Vagina (tissue), 2 donors: ENCODE measurements around the gene GNL2. TPM values are rescaled to one million over a fixed set of nuclear protein-coding genes. Genes with fewer than 3 reads are reported as not detected.
"Not testable (repeated sequence)": the region's sequence is repeated elsewhere in the genome, so short reads cannot be mapped to it uniquely, and the experiment has no call there.

Experiments used
- DNase-seq, 2 donors: peaks; one replicate each; pipeline ENCODE4 v3.0.0-alpha.2; 2017; ENCODE audit errors: extremely low spot score in 2 of 2
- H3K27ac ChIP-seq: fragments of 200-600 bp; sonication (generic); one replicate; pipeline ENCODE4 v1.5.1; 2019
- H3K27me3 ChIP-seq: fragments of 200-600 bp; sonication (generic); one replicate; pipeline ENCODE4 v1.5.1; 2019
- H3K36me3 ChIP-seq, 2 donors: fragments of 200-600 bp; sonication (generic); one replicate each; pipeline ENCODE4 v1.5.1; 2017 to 2019
- H3K4me1 ChIP-seq: fragments of 200-600 bp; sonication (generic); one replicate; pipeline ENCODE4 v1.5.1; 2019
- H3K4me3 ChIP-seq, 2 donors: fragments of 200-600 bp; sonication (generic); 1 replicate in 1 of 2; 2 replicates in 1 of 2; pipeline ENCODE4 v1.5.1; 2016 to 2019
- H3K9me3 ChIP-seq: fragments of 200-600 bp; sonication (generic); one replicate; pipeline ENCODE4 v1.5.1; 2019
- CTCF ChIP-seq, 3 experiments: fragments of 450-650 bp in 2 of 3; fragments of 200-600 bp in 1 of 3; sonication (generic) in 1 of 3; IDR thresholded peaks; one replicate each; pipeline ENCODE4 v1.5.1; 2017 to 2019; ENCODE audit warnings: antibody characterized with exemption in 3 of 3, mild to moderate bottlenecking in 2 of 3, moderate library complexity in 2 of 3
- POLR2A ChIP-seq, 2 donors: fragments of 450-650 bp; IDR thresholded peaks; one replicate each; pipeline ENCODE4 v1.6.1; 2017; ENCODE audit warnings: antibody characterized with exemption in 2 of 2, mild to moderate bottlenecking in 2 of 2, moderate library complexity in 2 of 2
- POLR2AphosphoS5 ChIP-seq, 2 donors: sonication (generic); formaldehyde crosslinking; IDR thresholded peaks; one replicate each; pipeline ENCODE4 v1.9.0; 2017; ENCODE audit warnings: antibody characterized with exemption in 2 of 2, mild to moderate bottlenecking in 2 of 2, low read depth in 1 of 2; ENCODE audit not compliant: insufficient read depth in 1 of 2
- intact Hi-C: fragments of 100-400 bp; cut with DNase I; formaldehyde crosslinking; loops from one replicate; pipeline ENCODE4 v1.15.1; 2023
- small RNA-seq: library from RNA; depleted of rRNA; stranded (forward); fragments of <200 nt; gene quantifications from one replicate; pipeline ENCODE3, GENCODE V24; 2016
- total RNA-seq: library from RNA; depleted of rRNA; stranded (reverse); fragments of >200 nt; gene quantifications from one replicate; pipeline ENCODE4 v1.2.3, GENCODE V29; 2016

Gene GNL2
- total RNA-seq, 1 donor from 2014 or later: 62.1 TPM

GRCh38 chr1:37519613-37520012 is 76.1 kb downstream of the GNL2 start:
- H3K4me1 ChIP-seq: peaks cover 8% of the 10 kb centered on the region
- H3K4me3 ChIP-seq: no peak overlapping the region
- no peak overlapping the region for H3K27ac ChIP-seq
- no peaks in the 10 kb centered on the region for H3K27me3 ChIP-seq
- no peak for TF ChIP-seq POLR2A (IDR thresholded peaks at IDR 0.05)
- TF ChIP-seq CTCF (IDR thresholded peaks at IDR 0.05): no peak
- TF ChIP-seq POLR2AphosphoS5 (IDR thresholded peaks at IDR 0.05; ENCODE audit: insufficient read depth in 1 of 2, low read depth in 1 of 2): no peak
- no peak for DNase-seq
- H3K36me3 ChIP-seq: no peaks in the 10 kb centered on the region
- intact Hi-C loops: no loop called here
- H3K9me3 ChIP-seq: no peaks in the 10 kb centered on the region

DNA sequence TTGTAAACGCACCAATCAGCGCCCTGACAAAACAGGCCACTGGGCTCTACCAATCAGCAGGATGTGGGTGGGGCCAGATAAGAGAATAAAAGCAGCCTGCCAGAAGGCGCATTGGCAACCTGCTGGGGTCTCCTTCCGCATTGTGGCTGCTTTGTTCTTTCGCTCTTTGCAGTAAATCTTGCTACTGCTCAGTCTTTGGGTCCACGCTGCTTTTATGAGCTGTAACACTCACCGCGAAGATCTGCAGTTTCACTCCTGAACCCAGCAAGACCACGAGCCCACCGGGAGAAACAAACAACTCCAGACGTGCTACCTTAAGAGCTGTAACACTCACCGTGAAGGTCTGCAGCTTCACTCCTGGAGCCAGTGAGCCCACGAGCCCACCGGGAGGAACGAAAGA is 76.8 kb downstream of the GNL2 start:
- H3K9me3 ChIP-seq, H3K36me3 ChIP-seq, H3K27me3 ChIP-seq, H3K27ac ChIP-seq, intact Hi-C loops, H3K4me3 ChIP-seq, H3K4me1 ChIP-seq, DNase-seq: not testable (repeated sequence)

DNA sequence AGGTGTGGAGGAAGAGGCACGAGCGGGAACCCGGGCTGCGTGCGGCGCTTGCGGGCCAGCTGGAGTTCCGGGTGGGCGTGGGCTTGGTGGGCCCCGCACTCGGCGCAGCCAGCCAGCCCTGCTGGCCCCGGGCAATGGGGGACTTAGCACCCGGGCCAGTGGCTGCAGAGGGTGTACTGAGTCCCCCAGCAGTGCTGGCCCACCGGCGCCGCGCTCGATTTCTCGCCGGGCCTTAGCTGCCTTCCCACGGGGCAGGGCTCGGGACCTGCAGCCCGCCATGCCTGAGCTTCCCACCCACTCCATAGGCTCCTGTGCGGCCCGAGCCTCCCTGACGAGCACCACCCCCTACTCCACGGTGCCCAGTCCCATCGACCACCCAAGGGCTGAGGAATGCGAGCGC is 77.5 kb downstream of the GNL2 start:
- H3K9me3 ChIP-seq, DNase-seq, H3K4me3 ChIP-seq, intact Hi-C loops, H3K27me3 ChIP-seq, H3K36me3 ChIP-seq, H3K27ac ChIP-seq: not testable (repeated sequence)
- H3K4me1 ChIP-seq: peaks cover 16% of the 10 kb centered on the region

GRCh38 chr1:37517569-37517968 is 78.2 kb downstream of the GNL2 start:
- intact Hi-C loops: no loop called here
- Histone ChIP-seq H3K27me3 (no peaks in the 10 kb centered on the region), H3K4me1 (peaks cover 22% of the 10 kb centered on the region), H3K9me3 (no peaks in the 10 kb centered on the region), H3K4me3 (no peak overlapping the region), H3K27ac (no peak overlapping the region), H3K36me3 (no peaks in the 10 kb centered on the region)
- TF ChIP-seq CTCF (IDR thresholded peaks at IDR 0.05) (no peak), POLR2AphosphoS5 (IDR thresholded peaks at IDR 0.05; ENCODE audit: insufficient read depth in 1 of 2, low read depth in 1 of 2) (no peak), POLR2A (IDR thresholded peaks at IDR 0.05) (no peak)
- DNase-seq: no peak

Small RNA genes lying within 50 kb of the gene (small RNA-seq; reads per million reads assigned to genes)
- not detected for gene AL034379.1

Other genes starting within 250 kb of the GNL2 start
- gene ZC3H12A, start 121.4 kb downstream of the GNL2 start, total RNA-seq: 51.6 TPM
- 54.5 TPM for gene MEAF6, start 81.2 kb downstream of the GNL2 start, total RNA-seq
- gene SNIP1, start 41.6 kb downstream of the GNL2 start, total RNA-seq: 16.5 TPM
- gene DNALI1, start 39.0 kb downstream of the GNL2 start, total RNA-seq: 4.7 TPM
- gene RSPO1, start 39.0 kb upstream of the GNL2 start, total RNA-seq: 23.3 TPM
- gene CDCA8, start 96.6 kb upstream of the GNL2 start, total RNA-seq: 2.2 TPM
- 0.25 TPM for gene EPHA10, start 169.2 kb upstream of the GNL2 start, total RNA-seq
- gene MANEAL, start 197.9 kb upstream of the GNL2 start, total RNA-seq: 3.2 TPM
- 51.8 TPM for gene C1orf122, start 211.9 kb upstream of the GNL2 start, total RNA-seq
- 9.1 TPM for gene YRDC, start 212.3 kb upstream of the GNL2 start, total RNA-seq